KOPT-K1 (cell line): ENCODE data around the gene BHLHE40.
"Not testable (repeated sequence)": the region's sequence is repeated elsewhere in the genome, so short reads cannot be mapped to it uniquely, and the experiment has no call there.

Experiments used
- H3K27ac ChIP-seq: fragments of 200-600 bp; sonication (generic); 2 replicates; pipeline ENCODE4 v1.5.1; 2016; ENCODE audit warnings: antibody characterized with exemption, mild to moderate bottlenecking, low read depth, low read length; ENCODE audit not compliant: poor library complexity, severe bottlenecking
- H3K36me3 ChIP-seq: fragments of 200-600 bp; sonication (generic); 2 replicates; pipeline ENCODE4 v1.5.1; 2017; ENCODE audit warnings: antibody characterized with exemption, mild to moderate bottlenecking, low read length, moderate library complexity; ENCODE audit not compliant: insufficient read depth
- H3K9me3 ChIP-seq: fragments of 200-600 bp; sonication (generic); 2 replicates; pipeline ENCODE4 v1.5.1; 2017; ENCODE audit warnings: antibody characterized with exemption, low read length, mild to moderate bottlenecking; ENCODE audit not compliant: insufficient read depth, poor library complexity, severe bottlenecking

Gene BHLHE40

GRCh38 chr3:4950948-4951347 lies 28.3 kb upstream of the BHLHE40 start:
- Histone ChIP-seq H3K9me3 (no peaks in the 10 kb centered on the region), H3K36me3 (no peaks in the 10 kb centered on the region), H3K27ac (no peak overlapping the region)

DNA sequence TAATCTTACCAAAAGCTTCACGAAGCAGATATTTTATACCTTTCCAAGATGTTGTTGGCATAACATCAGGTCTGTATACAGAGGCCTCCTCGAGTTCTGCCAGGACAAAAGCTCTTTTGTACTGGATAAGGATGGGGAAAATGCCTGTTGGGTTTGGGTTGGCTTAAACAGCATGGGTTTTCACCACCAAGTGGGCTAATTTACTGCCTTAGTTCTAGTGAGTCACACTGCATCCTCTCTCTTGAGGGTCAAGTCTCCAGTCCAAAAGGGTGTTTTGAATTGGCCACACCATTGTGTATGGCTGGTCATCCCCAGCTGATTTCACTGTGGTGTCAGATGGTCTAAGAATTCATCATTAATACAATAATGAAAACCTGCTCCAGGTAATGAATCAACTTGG lies 26.1 kb upstream of the BHLHE40 start:
- no peaks in the 10 kb centered on the region for H3K36me3 ChIP-seq
- no peaks in the 10 kb centered on the region for H3K9me3 ChIP-seq
- no peak overlapping the region for H3K27ac ChIP-seq

- Histone ChIP-seq H3K9me3 (peaks cover 6% of the 10 kb centered on the region), H3K27ac (no peak overlapping the region), H3K36me3 (no peaks in the 10 kb centered on the region)
These were observed 24.8 kb upstream of the BHLHE40 start for GRCh38 chr3:4954256-4955000.

DNA sequence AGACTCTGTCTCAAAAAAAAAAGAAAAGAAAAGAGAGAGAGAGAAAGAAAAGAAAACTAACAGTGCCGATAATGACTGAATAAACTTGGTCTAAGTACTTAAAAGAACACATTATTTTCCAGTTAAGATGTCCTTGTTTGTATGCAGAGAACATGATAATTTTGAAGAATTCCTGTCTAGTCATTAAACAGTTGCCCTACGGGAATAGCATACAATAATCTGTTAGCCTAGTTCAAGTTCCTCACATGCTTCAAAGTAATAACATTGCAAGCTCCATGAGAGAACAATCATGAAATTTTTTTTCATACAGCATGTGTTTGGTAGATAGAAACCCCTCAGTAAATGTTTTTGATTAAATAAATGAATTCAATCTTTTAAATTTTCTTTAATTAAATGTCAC lies 23.1 kb upstream of the BHLHE40 start:
- Histone ChIP-seq H3K36me3 (no peaks in the 10 kb centered on the region), H3K27ac (no peak overlapping the region), H3K9me3 (peaks cover 8% of the 10 kb centered on the region)

GRCh38 chr3:4956738-4957137 lies 22.5 kb upstream of the BHLHE40 start:
- Histone ChIP-seq H3K9me3 (peaks cover 8% of the 10 kb centered on the region), H3K27ac (no peak overlapping the region), H3K36me3 (no peaks in the 10 kb centered on the region)

DNA sequence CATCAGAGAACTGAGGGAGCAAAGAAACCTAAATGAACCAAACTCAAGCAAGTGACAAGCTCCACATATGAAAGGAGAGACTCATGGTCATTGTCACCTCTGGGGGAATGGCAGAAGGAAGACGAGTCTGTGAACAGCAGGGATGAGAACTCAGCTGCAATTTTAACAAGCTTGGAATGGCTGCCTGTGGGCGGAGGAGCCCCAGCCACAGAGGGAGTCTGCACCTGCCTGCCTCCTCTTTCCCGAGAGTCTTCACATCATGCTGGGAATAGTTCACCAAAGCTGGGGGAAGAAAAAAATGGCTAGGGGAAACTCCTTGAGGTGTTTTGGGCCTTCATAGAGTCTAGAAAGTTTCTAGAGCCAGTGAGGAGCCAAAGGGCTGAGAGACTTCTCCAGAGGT lies 21.3 kb upstream of the BHLHE40 start:
- H3K27ac ChIP-seq = no peak overlapping the region
- H3K9me3 ChIP-seq = peaks cover 8% of the 10 kb centered on the region
- no peaks in the 10 kb centered on the region for H3K36me3 ChIP-seq

GRCh38 chr3:4959180-4959579 lies 20.1 kb upstream of the BHLHE40 start:
- no peak overlapping the region for H3K27ac ChIP-seq
- peaks cover 8% of the 10 kb centered on the region for H3K9me3 ChIP-seq
- H3K36me3 ChIP-seq = no peaks in the 10 kb centered on the region

GRCh38 chr3:4961865-4962264 lies 17.4 kb upstream of the BHLHE40 start:
- not testable (repeated sequence) for H3K27ac ChIP-seq, H3K36me3 ChIP-seq
- H3K9me3 ChIP-seq = peaks cover 18% of the 10 kb centered on the region

- Histone ChIP-seq H3K27ac (no peak overlapping the region), H3K36me3 (no peaks in the 10 kb centered on the region), H3K9me3 (peaks cover 17% of the 10 kb centered on the region)
These were observed 15.3 kb upstream of the BHLHE40 start for GRCh38 chr3:4963669-4964570.

GRCh38 chr3:4966006-4966405 lies 13.2 kb upstream of the BHLHE40 start:
- not testable (repeated sequence) for H3K36me3 ChIP-seq, H3K27ac ChIP-seq
- H3K9me3 ChIP-seq = peaks cover 11% of the 10 kb centered on the region

GRCh38 chr3:4967683-4968082 lies 11.6 kb upstream of the BHLHE40 start:
- H3K9me3 ChIP-seq = peaks cover 16% of the 10 kb centered on the region
- H3K27ac ChIP-seq, H3K36me3 ChIP-seq: not testable (repeated sequence)

DNA sequence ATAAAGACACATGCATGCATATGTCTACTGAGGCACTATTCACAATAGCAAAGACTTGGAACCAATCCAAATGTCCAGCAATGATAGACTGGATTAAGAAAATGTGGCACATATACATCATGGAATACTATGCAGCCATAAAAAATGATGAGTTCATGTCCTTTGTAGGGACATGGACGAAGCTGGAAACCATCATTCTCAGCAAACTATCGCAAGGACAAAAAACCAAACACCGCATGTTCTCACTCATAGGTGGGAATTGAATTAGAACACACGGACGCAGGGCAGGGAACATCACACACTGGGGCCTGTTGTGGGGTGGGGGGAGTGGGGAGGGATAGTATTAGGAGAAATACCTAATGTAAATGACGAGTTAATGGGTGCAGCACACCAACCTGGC lies 7.8 kb upstream of the BHLHE40 start:
- H3K9me3 ChIP-seq, H3K36me3 ChIP-seq: not testable (repeated sequence)

GRCh38 chr3:4971838-4972237 lies 7.4 kb upstream of the BHLHE40 start:
- Histone ChIP-seq H3K36me3 (no peaks in the 10 kb centered on the region), H3K27ac (no peak overlapping the region), H3K9me3 (peaks cover 6% of the 10 kb centered on the region)

More for the DNA sequence above, 7.8 kb upstream of the BHLHE40 start:
- not testable (repeated sequence) for H3K27ac ChIP-seq

DNA sequence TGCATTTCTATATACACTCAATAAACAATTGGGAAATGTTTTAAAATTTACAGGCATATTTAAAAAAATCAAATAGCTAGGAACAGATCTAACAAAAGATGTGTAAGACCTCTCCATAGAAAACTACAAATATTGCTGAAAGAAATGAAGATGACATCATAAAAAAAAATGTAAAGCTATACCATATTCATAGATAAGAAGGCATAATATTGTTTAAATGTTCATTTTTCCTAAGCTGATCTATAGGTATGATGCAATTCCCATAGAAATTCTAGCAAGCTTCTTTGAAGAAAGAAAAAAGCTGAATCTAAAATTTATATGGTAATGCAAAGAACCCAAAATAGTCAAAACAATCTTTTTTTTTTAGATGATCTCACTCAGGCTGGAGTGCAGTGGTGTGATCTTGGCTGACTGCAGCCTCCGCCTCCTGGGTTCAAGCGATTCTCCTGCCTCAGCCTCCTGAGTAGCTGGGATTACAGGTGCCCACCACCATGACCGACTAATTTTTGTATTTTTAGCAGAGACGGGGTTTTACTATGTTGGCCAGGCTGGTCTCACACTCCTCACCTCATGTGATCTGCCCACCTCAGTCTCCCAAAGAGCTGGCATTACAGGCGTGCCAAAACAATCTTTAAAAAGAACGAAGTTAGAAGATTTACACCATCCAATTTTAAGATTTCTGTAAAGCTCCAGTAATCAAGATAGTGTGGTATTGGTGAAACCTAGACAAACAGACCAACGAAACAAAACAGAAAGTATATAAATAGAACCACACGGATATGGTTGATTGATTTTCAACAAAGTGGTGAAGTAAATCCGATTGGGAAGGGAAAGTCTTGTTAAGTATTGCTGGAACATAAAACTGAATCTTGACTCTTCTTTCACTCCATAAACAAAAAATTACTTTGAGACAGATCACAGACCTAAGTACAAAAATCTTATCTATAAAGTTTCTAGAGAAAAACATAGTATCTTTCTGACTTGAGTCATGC lies 6.3 kb upstream of the BHLHE40 start:
- Histone ChIP-seq H3K9me3 (peaks cover 6% of the 10 kb centered on the region), H3K36me3 (no peaks in the 10 kb centered on the region), H3K27ac (no peak overlapping the region)

GRCh38 chr3:4974154-4974553 lies 5.1 kb upstream of the BHLHE40 start:
- no peak overlapping the region for H3K27ac ChIP-seq
- no peaks in the 10 kb centered on the region for H3K36me3 ChIP-seq

More at GRCh38 chr3:4974154-4974553, 5.1 kb upstream of the BHLHE40 start:
- H3K9me3 ChIP-seq = peaks cover 6% of the 10 kb centered on the region
